Measurements from ENCODE around the gene TOMM40.

The TOMM40 gene

DNA sequence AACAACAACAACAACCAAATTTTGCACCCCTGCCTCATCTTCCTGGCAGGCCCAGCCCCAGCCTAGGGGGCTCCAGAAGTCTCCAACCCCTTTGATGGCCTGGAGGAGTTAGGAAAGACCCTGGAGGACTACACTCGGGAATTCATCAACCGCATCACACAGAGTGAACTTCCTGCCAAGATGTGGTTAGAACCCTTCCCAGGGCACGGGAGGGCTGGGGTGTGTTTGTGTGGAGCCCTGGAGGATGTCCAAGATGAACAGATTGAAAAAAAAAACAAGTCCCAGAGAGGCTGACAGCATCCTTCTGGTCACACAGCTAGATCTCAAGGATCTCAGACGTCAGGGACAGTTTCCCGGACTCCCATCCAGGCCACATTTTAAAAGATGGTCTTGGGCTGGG lies 36.7 kb downstream of the TOMM40 start:
- no peak for DNase-seq (ENCODE audit: low read depth)

DNA sequence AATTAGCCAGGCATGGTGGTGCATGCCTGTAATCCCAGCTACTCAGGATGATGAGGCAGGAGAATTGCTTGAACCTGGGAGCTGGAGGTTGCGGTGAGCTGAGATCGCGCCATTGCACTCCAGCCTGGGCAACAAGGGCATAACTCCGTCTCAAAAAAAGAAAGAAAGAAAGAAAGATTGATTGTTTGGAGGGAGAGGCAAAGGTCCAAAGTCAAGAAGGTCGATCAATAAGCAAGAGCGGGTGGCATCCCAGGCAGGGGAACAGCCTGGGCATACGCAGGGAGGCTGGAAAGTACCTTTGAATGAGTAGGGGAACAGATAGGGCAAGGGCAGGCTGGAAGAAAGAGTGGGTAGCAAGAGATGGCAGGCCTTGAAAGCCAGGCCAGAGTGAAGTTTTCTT lies 39.0 kb downstream of the TOMM40 start:
- no peak for DNase-seq (ENCODE audit: low read depth)

DNA sequence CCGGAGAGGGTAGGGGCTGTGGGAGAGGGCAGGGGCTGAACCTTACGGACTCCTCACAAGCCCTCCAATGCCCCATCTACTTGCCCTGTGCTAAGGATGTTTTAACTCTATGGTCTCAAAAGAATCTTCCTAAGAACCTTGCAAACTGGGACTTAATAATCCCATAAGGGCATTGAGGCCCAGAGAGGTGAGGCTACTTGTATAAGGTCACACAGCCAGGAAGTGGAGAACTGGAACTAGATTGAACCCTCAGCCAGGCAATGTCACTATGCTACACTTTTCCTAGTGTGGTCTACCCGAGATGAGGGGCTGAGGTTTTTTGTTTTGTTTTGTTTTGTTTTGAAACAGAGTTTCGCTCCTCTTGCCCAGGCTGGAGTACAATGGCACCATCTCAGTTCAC lies 40.5 kb downstream of the TOMM40 start:
- no peak for DNase-seq (ENCODE audit: low read depth)

DNA sequence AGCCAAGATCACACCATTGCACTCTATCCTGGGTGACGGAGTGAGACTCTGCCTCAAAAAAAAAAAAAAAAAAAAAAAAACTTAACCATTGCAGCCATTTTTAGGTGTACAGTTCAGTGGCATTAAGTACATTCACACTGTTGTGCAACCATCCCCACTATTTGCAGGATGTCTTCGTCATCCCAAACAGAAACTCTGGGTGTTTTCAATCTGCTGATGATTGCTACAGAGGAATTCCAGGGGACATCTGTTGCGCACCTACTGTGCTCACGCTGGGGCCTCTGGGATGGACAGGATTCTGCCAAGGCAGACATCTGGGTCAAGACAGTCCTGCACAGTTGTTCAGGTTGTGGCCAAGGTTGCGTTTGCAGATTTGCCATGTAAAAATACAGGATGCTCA lies 48.6 kb downstream of the TOMM40 start:
- no peak for DNase-seq (ENCODE audit: low read depth)

DNA sequence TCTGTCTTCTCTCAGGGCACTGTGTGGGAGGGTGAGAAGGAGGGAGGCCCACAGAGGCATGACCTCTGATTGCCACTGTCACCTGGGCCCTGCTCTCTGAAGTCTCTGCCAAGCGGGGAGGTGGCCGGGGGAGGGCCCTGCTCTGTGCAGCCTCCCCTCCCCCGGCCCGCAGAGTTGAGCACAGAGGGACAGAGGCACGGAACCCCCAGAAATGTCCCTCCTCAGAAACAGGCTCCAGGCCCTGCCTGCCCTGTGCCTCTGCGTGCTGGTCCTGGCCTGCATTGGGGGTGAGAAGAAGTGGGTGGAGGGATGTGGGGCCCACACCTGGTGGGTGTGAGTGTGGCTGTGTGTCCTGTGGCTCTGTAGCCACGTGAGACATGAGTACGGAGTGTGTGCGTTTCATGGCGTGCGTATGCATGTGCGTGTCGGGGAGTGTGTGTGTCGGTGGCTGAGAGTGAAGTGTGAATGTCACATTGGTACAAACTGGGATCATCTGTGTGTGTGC lies 51.1 kb downstream of the TOMM40 start, which contains the start of gene APOC4:
Gene APOC4 (plus strand): TSS at position 171 of the 505 bp plus-strand sequence. CDS start 41 bp downstream, at position 212.
- no peak for DNase-seq (ENCODE audit: low read depth)

DNA sequence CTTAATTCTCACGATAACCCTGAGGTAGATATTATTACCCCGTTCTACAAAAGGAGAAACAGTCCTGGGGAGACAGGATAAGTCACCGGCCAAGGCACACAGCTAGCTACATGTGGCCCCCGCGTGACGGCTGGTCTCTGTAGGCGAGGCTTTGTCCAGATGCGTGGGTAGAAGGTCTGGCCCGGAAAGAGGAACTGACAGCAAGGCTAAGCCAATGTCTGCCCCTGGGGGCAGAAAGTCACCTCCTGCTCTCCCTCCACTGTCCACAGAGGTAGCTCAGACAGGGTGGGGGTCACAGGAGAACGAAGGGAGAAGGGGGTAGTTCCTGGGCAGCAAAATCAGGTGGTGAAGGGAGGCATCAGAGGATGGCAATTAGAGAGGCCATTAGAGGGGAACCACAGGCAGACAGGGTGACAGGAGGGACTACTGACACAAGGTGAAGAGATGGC lies 52.8 kb downstream of the TOMM40 start:
- DNase-seq (ENCODE audit: low read depth): no peak

DNA sequence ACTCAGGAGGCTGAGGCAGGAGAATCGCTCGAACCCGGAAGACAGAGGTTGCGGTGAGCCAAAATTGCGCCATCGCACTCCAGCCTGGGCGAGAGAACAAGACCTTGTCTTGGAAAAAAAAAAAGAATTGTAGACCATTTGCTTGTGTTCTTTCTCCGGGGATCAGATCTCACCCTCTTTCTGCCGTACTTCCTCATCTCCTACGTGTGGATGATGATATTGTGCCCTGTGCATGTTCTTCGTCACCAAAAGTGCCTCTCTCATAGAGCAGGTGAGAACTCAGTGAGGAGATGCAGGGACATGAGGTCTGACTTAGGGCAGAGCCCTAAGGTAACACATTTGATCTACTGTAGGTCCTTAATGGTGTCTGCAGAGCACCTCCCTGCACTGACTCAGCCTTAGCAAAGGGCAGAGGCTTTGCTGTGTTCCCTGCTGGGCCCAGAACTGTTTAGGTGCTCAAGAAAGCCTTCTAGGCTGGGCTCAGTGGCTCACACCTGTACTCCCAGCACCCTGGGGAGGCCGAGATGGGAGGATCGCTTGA lies 56.1 kb downstream of the TOMM40 start:
- no peak for DNase-seq (ENCODE audit: low read depth)

DNA sequence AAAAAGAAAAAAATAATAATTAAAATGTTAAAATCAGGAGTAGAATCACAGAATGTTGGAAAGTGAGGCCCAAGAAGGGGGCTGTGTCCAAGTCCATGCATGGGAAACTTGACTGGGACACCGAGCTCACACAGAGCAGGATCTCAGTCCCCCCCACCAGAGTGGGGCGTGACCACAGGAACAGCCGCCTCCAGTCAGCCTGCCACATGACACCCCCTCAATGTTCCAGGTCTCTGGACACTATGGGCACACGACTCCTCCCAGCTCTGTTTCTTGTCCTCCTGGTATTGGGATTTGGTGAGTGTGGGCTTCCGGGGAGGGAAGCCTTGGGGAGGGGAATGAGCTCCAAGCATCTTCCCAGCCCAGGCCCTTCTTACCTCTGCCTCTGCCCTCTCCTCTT lies 57.2 kb downstream of the TOMM40 start:
- no peak for DNase-seq (ENCODE audit: low read depth)

DNA sequence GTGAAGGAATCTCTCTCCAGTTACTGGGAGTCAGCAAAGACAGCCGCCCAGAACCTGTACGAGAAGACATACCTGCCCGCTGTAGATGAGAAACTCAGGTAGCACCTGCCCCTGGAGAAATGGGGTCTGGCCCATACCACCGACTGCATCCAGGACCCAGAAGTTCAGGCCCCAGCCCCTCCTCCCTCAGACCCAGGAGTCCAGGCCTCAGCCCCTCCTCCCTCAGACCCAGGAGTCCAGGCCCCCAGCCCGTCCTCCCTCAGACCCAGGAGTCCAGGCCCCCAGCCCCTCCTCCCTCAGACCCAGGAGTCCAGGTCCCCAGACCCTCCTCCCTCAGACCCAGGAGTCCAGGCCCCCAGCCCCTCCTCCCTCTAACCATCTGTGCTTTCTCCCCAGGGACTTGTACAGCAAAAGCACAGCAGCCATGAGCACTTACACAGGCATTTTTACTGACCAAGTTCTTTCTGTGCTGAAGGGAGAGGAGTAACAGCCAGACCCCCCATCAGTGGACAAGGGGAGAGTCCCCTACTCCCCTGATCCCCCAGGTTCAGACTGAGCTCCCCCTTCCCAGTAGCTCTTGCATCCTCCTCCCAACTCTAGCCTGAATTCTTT lies 57.8 kb downstream of the TOMM40 start:
- DNase-seq (ENCODE audit: low read depth): no peak

DNA sequence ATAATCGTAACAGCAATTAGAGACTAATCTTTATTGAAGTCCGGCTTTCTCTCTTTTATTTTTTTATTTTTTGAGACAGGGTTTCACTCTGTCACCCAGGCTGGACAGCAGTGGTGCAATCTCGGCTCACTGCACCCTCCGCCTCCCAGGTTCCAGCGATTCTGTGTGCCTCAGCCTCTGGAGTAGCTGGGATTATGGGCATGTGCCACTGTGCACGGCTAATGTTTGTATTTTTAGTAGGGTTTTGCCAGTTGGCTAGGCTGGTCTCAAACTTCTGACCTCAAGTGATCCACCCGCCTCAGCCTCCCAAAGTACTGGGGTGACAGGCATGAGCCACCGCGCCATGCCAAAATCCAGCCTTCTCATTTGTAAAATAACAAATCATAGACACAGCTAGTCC lies 58.5 kb downstream of the TOMM40 start:
- DNase-seq (ENCODE audit: low read depth): no peak

DNA sequence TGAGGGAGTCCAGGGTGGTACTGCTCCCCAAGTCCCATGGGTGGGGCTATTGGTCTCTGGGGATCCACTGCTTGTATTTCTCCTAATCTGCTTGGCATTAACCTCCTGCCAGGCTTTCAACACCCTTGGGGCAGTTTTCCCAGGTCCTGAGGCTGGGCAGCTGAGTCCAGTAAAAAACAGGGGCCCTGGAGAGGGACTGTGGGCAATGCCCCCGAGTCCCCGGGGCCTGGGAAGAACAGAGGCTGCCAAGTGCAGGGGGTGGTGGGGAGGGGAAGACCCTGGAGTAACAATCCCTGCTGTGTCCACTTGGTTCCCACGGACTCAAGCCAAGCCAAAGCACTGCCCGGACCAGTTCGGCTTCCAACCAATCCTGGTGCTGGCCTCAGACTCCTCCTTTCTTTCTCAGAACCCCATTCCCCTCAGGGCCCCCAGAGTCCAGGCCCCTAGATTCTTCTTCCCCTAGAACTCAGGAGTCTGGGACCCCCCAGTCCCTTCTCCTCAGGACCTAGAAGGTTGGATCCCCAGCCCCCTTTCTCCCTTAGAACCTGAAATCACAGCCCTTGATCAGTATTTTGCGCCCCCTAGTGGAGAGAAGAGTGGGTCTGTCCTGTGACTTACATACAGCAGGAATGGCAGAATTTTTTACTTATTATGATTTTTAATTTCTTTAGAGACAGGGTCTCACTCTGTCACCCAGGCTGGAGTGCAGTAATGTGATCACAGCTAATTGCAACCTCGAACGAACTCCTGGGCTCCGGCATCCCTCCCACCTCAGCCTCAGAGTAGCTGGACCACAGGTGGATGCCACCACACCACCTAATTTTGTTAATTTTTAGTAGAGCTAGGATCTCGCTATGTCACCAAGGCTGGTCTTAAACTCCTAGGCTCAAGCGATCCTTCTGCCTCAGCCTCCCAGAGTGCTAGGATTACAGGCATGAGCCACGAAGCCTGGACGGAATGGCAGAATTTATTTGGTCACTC lies 60.4 kb downstream of the TOMM40 start:
- peak; percentile 11 for DNase-seq (ENCODE audit: low read depth)

Measured in stimulated activated CD8-positive, alpha-beta memory T cell treated with anti-CD3 and anti-CD28 coated beads, Interleukin-4, amount 100 ng/mL, for 24 hours (primary cell).